ENCODE results near the gene OR51I1.

The OR51I1 gene

DNA sequence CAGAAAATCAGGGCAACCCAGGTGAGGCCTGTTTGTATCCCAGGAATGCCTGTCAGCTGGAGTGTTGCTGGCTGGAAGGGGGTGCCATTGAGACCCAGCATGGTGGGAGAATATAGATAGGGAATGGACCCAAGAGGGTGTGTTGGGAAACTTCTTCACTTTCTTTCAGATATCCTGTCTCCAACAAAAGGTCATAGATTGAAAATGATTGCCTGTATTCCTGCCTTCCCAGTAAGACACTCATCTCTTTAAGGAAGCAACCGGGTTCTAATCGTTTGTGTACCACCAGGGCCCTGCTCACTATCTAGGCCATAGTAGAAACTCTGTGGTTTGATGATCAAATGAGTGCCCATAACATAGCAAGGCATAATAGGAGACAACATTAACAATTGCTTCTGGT lies at the start of gene OR51I1:
Gene OR51I1, minus strand, starts transcription at position 101 of the 400 bp plus-strand sequence. Its CDS starts 0 bp downstream, at position 101.
- no peak for DNase-seq

DNA sequence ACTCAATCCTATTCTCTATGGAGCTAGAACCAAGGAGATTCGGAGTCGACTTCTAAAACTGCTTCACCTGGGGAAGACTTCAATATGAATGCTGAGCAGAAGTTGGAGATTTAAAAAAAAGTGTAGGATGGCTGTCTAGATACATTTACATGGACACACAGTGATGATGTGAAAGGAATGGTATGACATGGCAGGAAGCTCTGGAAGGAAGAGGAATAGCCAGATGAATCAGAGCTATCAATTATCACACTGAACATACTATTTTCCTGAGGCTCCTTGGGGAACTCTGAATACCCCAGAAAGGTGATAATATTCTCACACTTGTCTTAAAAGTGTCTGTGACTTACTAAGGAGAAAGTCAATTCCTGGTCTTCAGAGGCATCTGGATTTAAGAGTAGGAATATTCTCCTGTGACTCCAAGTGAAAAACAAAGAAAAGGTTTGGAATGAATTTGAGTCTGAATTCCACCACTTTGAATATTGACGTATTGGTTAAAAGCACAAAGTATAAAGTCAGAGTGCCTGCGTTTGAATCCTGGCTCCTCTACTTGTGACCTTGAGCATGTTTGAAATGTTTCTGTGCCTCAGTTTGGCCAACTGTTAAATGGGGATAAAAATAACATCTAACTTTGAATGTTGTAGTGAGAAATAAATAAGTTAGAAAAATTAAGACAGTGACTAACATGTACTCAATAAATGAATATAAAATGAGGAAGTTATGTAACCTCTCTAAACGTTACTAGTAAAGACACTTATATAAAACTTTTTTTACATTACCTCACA lies 48.5 kb upstream of the OR51I1 start:
- no peak for DNase-seq

DNA sequence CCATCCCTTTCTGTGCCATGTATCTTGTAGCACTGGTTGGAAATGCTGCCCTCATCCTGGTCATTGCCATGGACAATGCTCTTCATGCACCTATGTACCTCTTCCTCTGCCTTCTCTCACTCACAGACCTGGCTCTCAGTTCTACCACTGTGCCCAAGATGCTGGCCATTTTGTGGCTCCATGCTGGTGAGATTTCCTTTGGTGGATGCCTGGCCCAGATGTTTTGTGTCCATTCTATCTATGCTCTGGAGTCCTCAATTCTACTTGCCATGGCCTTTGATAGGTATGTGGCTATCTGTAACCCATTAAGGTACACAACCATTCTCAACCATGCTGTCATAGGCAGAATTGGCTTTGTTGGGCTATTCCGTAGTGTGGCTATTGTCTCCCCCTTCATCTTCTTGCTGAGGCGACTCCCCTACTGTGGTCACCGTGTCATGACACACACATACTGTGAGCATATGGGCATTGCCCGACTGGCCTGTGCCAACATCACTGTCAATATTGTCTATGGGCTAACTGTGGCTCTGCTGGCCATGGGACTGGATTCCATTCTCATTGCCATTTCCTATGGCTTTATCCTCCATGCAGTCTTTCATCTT lies 47.6 kb upstream of the OR51I1 start:
- no peak for DNase-seq

GRCh38 chr11:5488385-5488784 lies 47.1 kb upstream of the OR51I1 start, which contains the start of gene OR52D1:
Gene OR52D1, plus strand, starts transcription at chr11:5488685. Its CDS starts 22 bp downstream, at chr11:5488707.
- DNase-seq: no peak

- no peak for DNase-seq
Observed at GRCh38 chr11:5486421-5486820, 45.1 kb upstream of the OR51I1 start.

GRCh38 chr11:5486003-5486402 lies 44.7 kb upstream of the OR51I1 start:
- DNase-seq: no peak

- peak; percentile 16 for DNase-seq
Observed at GRCh38 chr11:5476186-5476819, 35.0 kb upstream of the OR51I1 start.

DNA sequence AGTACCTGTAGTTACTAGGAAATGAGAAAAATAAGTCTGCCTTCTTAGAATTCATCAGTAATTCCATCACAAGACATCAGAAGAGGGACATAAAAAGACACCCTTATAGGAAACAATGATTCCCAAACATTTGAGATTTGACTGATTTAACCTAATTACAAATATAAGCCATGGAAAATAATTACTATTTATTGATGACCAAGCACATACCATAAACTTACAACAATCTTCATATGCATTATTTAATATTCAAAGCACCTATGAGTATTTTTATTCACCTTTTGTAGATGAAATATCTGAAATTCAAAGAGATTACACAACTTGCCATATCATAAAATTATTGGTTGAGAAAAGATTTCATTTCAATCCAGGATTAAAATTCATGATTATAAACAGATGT lies 32.6 kb upstream of the OR51I1 start:
- DNase-seq: no peak

GRCh38 chr11:5467527-5467926 lies 26.2 kb upstream of the OR51I1 start:
- no peak for DNase-seq

DNA sequence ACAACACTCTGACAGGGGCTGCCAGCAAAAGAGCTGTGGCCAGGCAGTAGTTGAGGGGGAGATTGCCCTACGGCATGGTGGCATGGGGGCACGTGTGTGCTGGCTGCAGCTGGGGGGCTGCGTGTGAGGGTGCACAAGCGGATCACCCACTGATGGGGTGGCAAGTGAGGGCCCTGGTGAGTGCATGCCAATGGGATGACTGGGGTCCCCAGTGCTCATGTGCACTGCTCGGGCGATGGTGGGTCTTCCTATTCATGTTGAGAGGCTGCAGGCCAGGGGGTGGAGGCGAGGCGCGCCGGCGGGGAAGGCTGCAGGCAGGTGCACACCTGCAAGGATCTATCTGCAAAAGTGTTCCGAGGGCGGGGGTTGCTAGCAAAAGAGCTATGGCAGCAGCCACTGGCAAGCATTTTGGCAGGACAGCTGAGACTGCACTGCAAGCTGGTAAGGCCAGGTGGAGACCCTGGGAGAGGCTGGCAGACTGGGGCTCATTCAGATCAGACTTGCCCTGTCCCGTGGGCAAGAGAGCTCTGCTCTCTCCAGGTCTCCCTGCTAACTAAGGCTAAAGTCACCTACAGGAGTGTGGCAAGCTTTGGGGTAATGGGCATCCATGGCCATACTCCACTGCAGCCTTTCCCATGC lies 19.8 kb upstream of the OR51I1 start:
- DNase-seq: no peak

GRCh38 chr11:5449432-5449831 lies 8.1 kb upstream of the OR51I1 start:
- no peak for DNase-seq

DNA sequence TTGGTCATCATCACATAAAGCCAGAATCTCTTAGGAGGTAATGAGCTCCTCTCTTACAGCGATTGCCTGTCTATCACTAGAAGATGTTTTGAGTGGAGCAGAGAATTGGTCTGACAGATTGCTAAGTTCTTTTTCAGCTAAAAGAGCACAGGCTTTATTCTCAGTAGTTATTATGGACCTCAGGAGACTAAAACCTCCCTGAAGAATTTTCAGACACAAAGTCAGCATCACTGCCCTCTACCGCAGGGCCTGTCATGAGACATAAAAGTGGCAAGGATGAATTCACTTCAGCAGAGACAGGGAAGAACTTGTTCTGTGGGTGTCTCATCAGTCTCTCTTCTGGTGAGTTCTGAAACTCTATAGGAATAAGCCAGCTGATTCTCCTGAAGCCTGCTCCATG lies 7.7 kb upstream of the OR51I1 start, which contains the start of gene OR51I2:
Gene OR51I2, plus strand, starts transcription at position 301 of the 400 bp plus-strand sequence. CDS start 4,166 bp downstream, outside the sequence.
- no peak for DNase-seq

- DNase-seq: no peak
Observed at GRCh38 chr11:5443835-5444393, 2.6 kb upstream of the OR51I1 start.

DNA sequence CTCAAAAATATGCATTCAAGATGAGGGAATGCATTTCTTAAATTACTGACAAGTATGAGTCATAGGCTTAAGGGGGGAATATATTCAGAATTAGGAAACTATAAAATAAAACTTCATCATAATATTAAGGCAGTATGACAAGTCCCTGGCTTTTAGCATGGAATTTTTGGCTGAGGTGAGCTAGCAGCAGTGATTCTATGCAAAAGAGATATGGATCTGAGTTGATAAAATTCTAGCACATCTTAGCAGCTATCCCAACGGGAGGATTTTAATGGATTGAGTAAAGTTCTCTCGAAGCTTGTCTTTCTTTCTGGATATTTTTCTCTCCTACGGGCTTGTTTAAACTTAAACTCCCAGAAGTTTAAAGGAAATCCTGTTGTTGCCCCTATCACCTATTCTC lies 18.2 kb downstream of the OR51I1 start:
- no peak for DNase-seq

DNA sequence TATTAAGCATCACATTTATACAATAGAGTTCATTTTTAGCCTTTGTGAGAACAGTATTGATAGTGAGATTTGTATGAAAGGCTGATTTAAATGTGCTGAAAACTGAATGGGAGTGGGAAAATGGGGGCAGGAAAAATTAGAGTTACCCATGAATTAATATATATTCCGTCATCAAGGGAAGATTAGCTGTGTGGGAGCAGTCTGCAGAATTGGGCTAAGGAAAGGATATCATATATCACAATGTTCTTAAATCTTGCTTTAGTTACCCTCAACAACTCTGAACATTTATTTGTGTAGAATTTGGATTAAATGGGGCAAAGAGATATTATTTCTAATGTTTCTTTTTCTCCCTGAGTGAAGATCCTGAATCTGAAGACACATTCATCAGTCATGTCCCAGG lies 19.5 kb downstream of the OR51I1 start, which contains the start of gene OR51Q1:
Gene OR51Q1, plus strand, starts transcription at position 301 of the 400 bp plus-strand sequence. Its CDS starts 90 bp downstream, at position 391.
- DNase-seq: no peak

DNA sequence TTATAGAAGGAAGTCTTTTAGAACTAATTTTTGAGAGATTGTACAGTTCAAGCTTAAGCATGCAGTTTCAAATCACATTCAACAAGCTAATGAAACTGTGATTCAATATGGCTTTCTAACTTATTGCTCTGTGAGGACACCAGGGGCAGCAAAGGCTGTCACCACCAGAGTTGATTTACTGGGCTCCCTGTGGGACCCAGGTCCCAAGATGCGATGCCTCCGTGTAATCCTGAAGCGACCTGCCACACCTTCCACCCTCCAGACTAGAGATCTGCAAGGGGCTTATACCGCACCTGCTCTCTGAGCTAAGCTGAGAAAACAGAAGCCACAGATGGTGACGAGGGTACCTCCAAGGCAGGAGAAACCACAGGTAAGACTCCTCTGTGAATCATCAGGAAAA lies 20.3 kb downstream of the OR51I1 start:
- no peak for DNase-seq

- DNase-seq: no peak
Observed at GRCh38 chr11:5405173-5405572, 36.1 kb downstream of the OR51I1 start.

GRCh38 chr11:5398936-5399335 lies 42.4 kb downstream of the OR51I1 start:
- DNase-seq: no peak

DNA sequence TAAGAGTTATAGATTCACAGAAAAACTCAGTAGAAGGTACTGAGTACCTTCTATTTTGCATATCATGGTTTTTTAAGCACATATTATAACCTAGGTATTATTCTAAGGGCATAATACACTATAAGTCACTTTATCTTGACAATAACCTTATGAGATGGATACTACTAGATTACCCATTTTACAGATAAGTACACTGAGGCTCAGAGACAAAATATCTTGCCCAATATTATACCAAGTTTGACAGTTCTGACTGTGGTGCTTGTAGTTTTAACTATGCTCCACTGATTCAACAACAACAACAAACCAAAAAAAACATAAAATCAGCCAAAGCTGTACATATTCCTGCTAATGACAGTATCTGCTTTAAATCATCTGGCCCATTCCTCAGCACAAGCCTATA lies 47.2 kb downstream of the OR51I1 start:
- no peak for DNase-seq
